GM23248 (cell line): Measurements from ENCODE around the gene LRG1.

Source experiments
- EZH2 ChIP-seq: fragments of 200-600 bp; sonication (generic); IDR thresholded peaks from 2 replicates; pipeline ENCODE4 v1.6.1; 2018; ENCODE audit warnings: antibody characterized with exemption, mild to moderate bottlenecking; ENCODE audit not compliant: insufficient read depth, poor library complexity, severe bottlenecking
- EZH2phosphoT487 ChIP-seq: fragments of 200-600 bp; sonication (generic); IDR thresholded peaks from 2 replicates; pipeline ENCODE4 v1.6.1; 2018; ENCODE audit warnings: antibody characterized with exemption, moderate library complexity, mild to moderate bottlenecking, low read depth; ENCODE audit not compliant: insufficient read depth

DNA sequence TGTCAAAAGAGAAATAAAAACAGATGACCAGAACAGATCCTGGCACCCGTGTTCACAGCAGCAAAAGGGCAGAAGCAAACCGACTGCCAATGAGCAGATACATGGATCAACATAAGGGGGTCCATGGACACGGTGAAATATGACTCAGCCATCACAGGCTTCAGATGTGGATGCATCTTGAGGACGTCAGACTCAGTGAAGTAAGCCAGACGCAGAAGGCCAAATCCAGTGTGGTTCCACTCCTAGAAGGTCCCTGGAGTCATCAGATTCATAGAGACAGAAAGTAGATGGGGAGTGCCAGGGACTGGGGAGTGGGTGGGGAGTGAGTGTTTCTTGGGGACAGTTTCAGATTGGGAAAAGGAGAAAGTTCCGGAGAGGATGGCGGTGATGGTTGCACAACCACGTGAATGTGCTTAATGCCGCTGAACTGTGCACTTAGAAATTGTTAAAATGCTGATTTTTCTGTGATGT lies 48.5 kb upstream of the LRG1 start:
- TF ChIP-seq EZH2: no peak
- no peak for TF ChIP-seq EZH2phosphoT487
